Liver (tissue), 3 donors: Measurements from ENCODE around the gene MAPK1.
"Not testable (repeated sequence)": the region's sequence is repeated elsewhere in the genome, so short reads cannot be mapped to it uniquely, and the experiment has no call there.

Source experiments
- GABPA ChIP-seq, 2 donors: IDR thresholded peaks in 1 of 2; conservative IDR thresholded peaks in 1 of 2; 2 replicates each; pipeline ENCODE4 v1.6.1; 2016; ENCODE audit warnings: antibody characterized with exemption in 2 of 2, mild to moderate bottlenecking in 1 of 2, moderate library complexity in 1 of 2
- HNF4A ChIP-seq, 2 donors: conservative IDR thresholded peaks; 2 replicates each; pipeline ENCODE4 v1.6.1; 2016; ENCODE audit warnings: antibody characterized with exemption in 2 of 2, mild to moderate bottlenecking in 2 of 2
- RAD21 ChIP-seq, 2 donors: IDR thresholded peaks; 2 replicates each; pipeline ENCODE4 v1.6.1; 2016; ENCODE audit warnings: antibody characterized with exemption in 2 of 2, mild to moderate bottlenecking in 2 of 2
- SP1 ChIP-seq: IDR thresholded peaks from 2 replicates; pipeline ENCODE4 v1.6.1; 2018; ENCODE audit warnings: antibody characterized with exemption, mild to moderate bottlenecking
- TAF1 ChIP-seq: conservative IDR thresholded peaks from 2 replicates; pipeline ENCODE4 v1.6.1; 2016; ENCODE audit warnings: antibody characterized with exemption, mild to moderate bottlenecking
- TF ChIP-seq, protein P1 (sequence below): fragments of 150-350 bp; IDR thresholded peaks from 2 replicates; pipeline ENCODE4 v1.5.1; 2017; ENCODE audit warnings: improper control_type of control experiment, low read depth, low read length; ENCODE audit not compliant: missing input control
- TF ChIP-seq, protein P2 (sequence below): IDR thresholded peaks from 2 replicates; pipeline ENCODE4 v1.6.1; 2016; ENCODE audit warnings: antibody characterized with exemption
- TF ChIP-seq, protein P3 (sequence below): IDR thresholded peaks from 2 replicates; pipeline ENCODE4 v1.6.1; 2016; ENCODE audit warnings: antibody characterized with exemption
- TF ChIP-seq, protein P4 (sequence below): IDR thresholded peaks from 2 replicates; pipeline ENCODE4 v1.6.1; 2016; ENCODE audit warnings: antibody characterized with exemption, mild to moderate bottlenecking
- donor health status: healthy.
- donor health status: healthy.

DNA sequence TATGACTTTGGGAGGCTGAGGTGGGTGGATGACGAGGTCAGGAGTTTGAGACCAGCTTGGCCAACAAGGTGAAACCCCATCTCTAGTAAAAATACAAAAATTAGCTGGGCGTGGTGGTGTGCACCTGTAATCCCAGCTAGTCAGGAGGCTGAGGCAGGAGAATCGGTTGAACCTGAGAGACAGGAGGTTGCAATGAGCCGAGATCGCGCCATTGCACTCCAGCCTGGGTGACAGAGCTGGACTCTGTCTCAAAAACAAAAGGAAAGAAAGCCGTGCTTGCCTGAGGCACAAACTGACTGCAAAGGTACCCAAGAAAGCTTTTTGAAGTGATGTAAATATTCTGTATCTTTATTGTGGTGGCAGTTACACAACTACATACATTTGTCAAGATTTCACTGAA is 42.5 kb downstream of the MAPK1 start:
- TF ChIP-seq, protein P1, sequence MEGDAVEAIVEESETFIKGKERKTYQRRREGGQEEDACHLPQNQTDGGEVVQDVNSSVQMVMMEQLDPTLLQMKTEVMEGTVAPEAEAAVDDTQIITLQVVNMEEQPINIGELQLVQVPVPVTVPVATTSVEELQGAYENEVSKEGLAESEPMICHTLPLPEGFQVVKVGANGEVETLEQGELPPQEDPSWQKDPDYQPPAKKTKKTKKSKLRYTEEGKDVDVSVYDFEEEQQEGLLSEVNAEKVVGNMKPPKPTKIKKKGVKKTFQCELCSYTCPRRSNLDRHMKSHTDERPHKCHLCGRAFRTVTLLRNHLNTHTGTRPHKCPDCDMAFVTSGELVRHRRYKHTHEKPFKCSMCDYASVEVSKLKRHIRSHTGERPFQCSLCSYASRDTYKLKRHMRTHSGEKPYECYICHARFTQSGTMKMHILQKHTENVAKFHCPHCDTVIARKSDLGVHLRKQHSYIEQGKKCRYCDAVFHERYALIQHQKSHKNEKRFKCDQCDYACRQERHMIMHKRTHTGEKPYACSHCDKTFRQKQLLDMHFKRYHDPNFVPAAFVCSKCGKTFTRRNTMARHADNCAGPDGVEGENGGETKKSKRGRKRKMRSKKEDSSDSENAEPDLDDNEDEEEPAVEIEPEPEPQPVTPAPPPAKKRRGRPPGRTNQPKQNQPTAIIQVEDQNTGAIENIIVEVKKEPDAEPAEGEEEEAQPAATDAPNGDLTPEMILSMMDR: not testable (repeated sequence)
- TF ChIP-seq SP1; RAD21 (IDR thresholded peaks at IDR 0.05); TAF1; GABPA (IDR thresholded peaks at IDR 0.05 in 1 of 2, conservative IDR thresholded peaks at IDR 0.05 in 1 of 2); HNF4A (conservative IDR thresholded peaks at IDR 0.05): not testable (repeated sequence)
- TF ChIP-seq, protein P2, sequence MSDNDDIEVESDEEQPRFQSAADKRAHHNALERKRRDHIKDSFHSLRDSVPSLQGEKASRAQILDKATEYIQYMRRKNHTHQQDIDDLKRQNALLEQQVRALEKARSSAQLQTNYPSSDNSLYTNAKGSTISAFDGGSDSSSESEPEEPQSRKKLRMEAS: not testable (repeated sequence)
- TF ChIP-seq, protein P3, sequence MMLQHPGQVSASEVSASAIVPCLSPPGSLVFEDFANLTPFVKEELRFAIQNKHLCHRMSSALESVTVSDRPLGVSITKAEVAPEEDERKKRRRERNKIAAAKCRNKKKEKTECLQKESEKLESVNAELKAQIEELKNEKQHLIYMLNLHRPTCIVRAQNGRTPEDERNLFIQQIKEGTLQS: not testable (repeated sequence)
- TF ChIP-seq, protein P4, sequence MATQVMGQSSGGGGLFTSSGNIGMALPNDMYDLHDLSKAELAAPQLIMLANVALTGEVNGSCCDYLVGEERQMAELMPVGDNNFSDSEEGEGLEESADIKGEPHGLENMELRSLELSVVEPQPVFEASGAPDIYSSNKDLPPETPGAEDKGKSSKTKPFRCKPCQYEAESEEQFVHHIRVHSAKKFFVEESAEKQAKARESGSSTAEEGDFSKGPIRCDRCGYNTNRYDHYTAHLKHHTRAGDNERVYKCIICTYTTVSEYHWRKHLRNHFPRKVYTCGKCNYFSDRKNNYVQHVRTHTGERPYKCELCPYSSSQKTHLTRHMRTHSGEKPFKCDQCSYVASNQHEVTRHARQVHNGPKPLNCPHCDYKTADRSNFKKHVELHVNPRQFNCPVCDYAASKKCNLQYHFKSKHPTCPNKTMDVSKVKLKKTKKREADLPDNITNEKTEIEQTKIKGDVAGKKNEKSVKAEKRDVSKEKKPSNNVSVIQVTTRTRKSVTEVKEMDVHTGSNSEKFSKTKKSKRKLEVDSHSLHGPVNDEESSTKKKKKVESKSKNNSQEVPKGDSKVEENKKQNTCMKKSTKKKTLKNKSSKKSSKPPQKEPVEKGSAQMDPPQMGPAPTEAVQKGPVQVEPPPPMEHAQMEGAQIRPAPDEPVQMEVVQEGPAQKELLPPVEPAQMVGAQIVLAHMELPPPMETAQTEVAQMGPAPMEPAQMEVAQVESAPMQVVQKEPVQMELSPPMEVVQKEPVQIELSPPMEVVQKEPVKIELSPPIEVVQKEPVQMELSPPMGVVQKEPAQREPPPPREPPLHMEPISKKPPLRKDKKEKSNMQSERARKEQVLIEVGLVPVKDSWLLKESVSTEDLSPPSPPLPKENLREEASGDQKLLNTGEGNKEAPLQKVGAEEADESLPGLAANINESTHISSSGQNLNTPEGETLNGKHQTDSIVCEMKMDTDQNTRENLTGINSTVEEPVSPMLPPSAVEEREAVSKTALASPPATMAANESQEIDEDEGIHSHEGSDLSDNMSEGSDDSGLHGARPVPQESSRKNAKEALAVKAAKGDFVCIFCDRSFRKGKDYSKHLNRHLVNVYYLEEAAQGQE: not testable (repeated sequence)
